Keratinocyte (primary cell): ENCODE results near the gene NCS1. TPM values are rescaled to one million over a fixed set of nuclear protein-coding genes. Genes with fewer than 3 reads are reported as not detected.

ENCODE experiments used
- DNase-seq: peaks from one replicate; pipeline ENCODE4 v3.0.0-alpha.2; 2011; ENCODE audit warnings: low read depth, missing footprints, low spot score
- FAIRE-seq: peaks from 2 replicates; lab custom pipeline; 2011; peaks lifted over from hg19 to GRCh38; lab: Jason Lieb, UNC
- H2AFZ ChIP-seq: 2 replicates; pipeline ENCODE4 v1.6.0; 2012; ENCODE audit warnings: low read length, control low read depth, inconsistent platforms; ENCODE audit not compliant: control insufficient read depth
- H3K27ac ChIP-seq: 2 replicates; pipeline ENCODE4 v1.5.1; 2011; ENCODE audit warnings: low read length; ENCODE audit not compliant: control insufficient read depth, insufficient read depth
- H3K27me3 ChIP-seq: 3 replicates; pipeline ENCODE4 v1.6.0; 2011; ENCODE audit warnings: low read length; ENCODE audit not compliant: control insufficient read depth, insufficient read depth; ENCODE audit errors: extremely low read depth
- H3K36me3 ChIP-seq, 2 experiments: 2 replicates in 1 of 2; 3 replicates in 1 of 2; pipeline ENCODE4 v1.5.1; 2011; ENCODE audit warnings: low read length in 2 of 2, mild to moderate bottlenecking in 1 of 2; ENCODE audit not compliant: control insufficient read depth in 2 of 2, insufficient read depth in 2 of 2; ENCODE audit errors: extremely low read depth in 1 of 2
- H3K4me1 ChIP-seq: 3 replicates; pipeline ENCODE4 v1.5.1; 2011; ENCODE audit warnings: low read length; ENCODE audit not compliant: control insufficient read depth, insufficient read depth; ENCODE audit errors: extremely low read depth
- H3K4me2 ChIP-seq: 3 replicates; pipeline ENCODE4 v1.6.0; 2011; ENCODE audit warnings: low read depth, low read length; ENCODE audit not compliant: control insufficient read depth, insufficient read depth; ENCODE audit errors: extremely low read depth
- H3K4me3 ChIP-seq, 3 experiments: fragments of 200-600 bp in 1 of 3; sonication (generic) in 1 of 3; 2 replicates in 2 of 3; 3 replicates in 1 of 3; pipeline ENCODE4 v1.5.1; 2011 to 2016; ENCODE audit warnings: low read length in 3 of 3, mild to moderate bottlenecking in 3 of 3, control low read depth in 2 of 3, inconsistent platforms in 1 of 3, low read depth in 1 of 3, mixed read lengths in 1 of 3, mixed run types in 1 of 3, moderate library complexity in 1 of 3; ENCODE audit not compliant: control insufficient read depth in 2 of 3, insufficient read depth in 2 of 3; ENCODE audit errors: extremely low read depth in 1 of 3
- H3K79me2 ChIP-seq: 2 replicates; pipeline ENCODE4 v1.6.0; 2012; ENCODE audit warnings: low read length; ENCODE audit not compliant: control insufficient read depth, insufficient read depth
- H3K9ac ChIP-seq: 3 replicates; pipeline ENCODE4 v1.6.0; 2011; ENCODE audit warnings: low read length; ENCODE audit not compliant: control insufficient read depth, insufficient read depth; ENCODE audit errors: extremely low read depth
- H3K9me1 ChIP-seq: 3 replicates; pipeline ENCODE4 v1.6.0; 2011; ENCODE audit warnings: low read length; ENCODE audit not compliant: control insufficient read depth, insufficient read depth; ENCODE audit errors: extremely low read depth
- H3K9me3 ChIP-seq: 2 replicates; pipeline ENCODE4 v1.5.1; 2012; ENCODE audit warnings: low read depth, low read length; ENCODE audit not compliant: control insufficient read depth
- H4K20me1 ChIP-seq: 3 replicates; pipeline ENCODE4 v1.6.0; 2011; ENCODE audit warnings: low read length; ENCODE audit not compliant: control insufficient read depth, insufficient read depth; ENCODE audit errors: extremely low read depth
- CTCF ChIP-seq, 3 experiments: IDR thresholded peaks in 1 of 3; conservative IDR thresholded peaks in 1 of 3; optimal IDR thresholded peaks in 1 of 3; 2 replicates in 2 of 3; 3 replicates in 1 of 3; pipeline versions ENCODE3 to v1.5.1; 2011; ENCODE audit warnings: low read length in 3 of 3, mild to moderate bottlenecking in 3 of 3, moderate library complexity in 2 of 3, control low read depth in 1 of 3, inconsistent platforms in 1 of 3; ENCODE audit not compliant: insufficient read depth in 2 of 3; ENCODE audit errors: extremely low read depth in 1 of 3
- EZH2 ChIP-seq: IDR thresholded peaks from one replicate; pipeline ENCODE4 v1.6.1; 2012; ENCODE audit warnings: inconsistent platforms, mild to moderate bottlenecking, low read length, moderate library complexity
- dilution Hi-C: fragments of 300-500 bp; cut with MboI; formaldehyde crosslinking; loops from one replicate; pipeline ENCODE4 v1.7.0; 2020; ENCODE audit warnings: low sequenced_read_pairs; ENCODE audit not compliant: extremely low pct_ligation_motif_present
- polyA plus RNA-seq, 5 experiments: library from polyadenylated mRNA; depleted of rRNA in 3 of 5; stranded (reverse) in 3 of 5; stranded (forward) in 1 of 5; unstranded in 1 of 5; fragments of >200 nt; gene quantifications; 1 replicate in 1 of 5; 2 replicates in 3 of 5; 3 replicates in 1 of 5; pipeline versions ENCODE4 v1.2.1 to v1.2.3, GENCODE V29; 2011 to 2012; ENCODE audit warnings: missing spikeins in 2 of 5, low read depth in 1 of 5, low replicate concordance in 1 of 5

NCS1 gene
- polyA plus RNA-seq, 1 donor (not counting 4 experiments of a cell fraction or from before 2014, with no cell fraction given): 49.1 TPM

- no peaks in the 10 kb centered on the region for H4K20me1 ChIP-seq
- H3K4me2 ChIP-seq: no peak overlapping the region
- no peak overlapping the region for H3K9ac ChIP-seq
- dilution Hi-C loops: no loop called here
- H3K27me3 ChIP-seq: no peaks in the 10 kb centered on the region
- H3K79me2 ChIP-seq: no peaks in the 10 kb centered on the region
- peaks cover 2 to 5% of the 10 kb centered on the region in 2 experiments for H3K36me3 ChIP-seq
- no peaks in the 10 kb centered on the region for H3K9me1 ChIP-seq
- H3K4me3 ChIP-seq: no peak overlapping the region
- no peak for TF ChIP-seq EZH2
- no peak for TF ChIP-seq CTCF (optimal IDR thresholded peaks at IDR 0.05 in 1 of 3, IDR thresholded peaks at IDR 0.05 in 1 of 3, conservative IDR thresholded peaks at IDR 0.05 in 1 of 3; ENCODE audit: extremely low read depth in 1 of 3, insufficient read depth in 2 of 3, low read length in 3 of 3)
- DNase-seq (no peak), FAIRE-seq (no peak)
- H2AFZ ChIP-seq: no peak overlapping the region
- H3K27ac ChIP-seq: no peak overlapping the region
- peaks cover 23% of the 10 kb centered on the region for H3K4me1 ChIP-seq
- no peaks in the 10 kb centered on the region for H3K9me3 ChIP-seq
Observed at GRCh38 chr9:130239741-130240241, 67.6 kb downstream of the NCS1 start.

DNA sequence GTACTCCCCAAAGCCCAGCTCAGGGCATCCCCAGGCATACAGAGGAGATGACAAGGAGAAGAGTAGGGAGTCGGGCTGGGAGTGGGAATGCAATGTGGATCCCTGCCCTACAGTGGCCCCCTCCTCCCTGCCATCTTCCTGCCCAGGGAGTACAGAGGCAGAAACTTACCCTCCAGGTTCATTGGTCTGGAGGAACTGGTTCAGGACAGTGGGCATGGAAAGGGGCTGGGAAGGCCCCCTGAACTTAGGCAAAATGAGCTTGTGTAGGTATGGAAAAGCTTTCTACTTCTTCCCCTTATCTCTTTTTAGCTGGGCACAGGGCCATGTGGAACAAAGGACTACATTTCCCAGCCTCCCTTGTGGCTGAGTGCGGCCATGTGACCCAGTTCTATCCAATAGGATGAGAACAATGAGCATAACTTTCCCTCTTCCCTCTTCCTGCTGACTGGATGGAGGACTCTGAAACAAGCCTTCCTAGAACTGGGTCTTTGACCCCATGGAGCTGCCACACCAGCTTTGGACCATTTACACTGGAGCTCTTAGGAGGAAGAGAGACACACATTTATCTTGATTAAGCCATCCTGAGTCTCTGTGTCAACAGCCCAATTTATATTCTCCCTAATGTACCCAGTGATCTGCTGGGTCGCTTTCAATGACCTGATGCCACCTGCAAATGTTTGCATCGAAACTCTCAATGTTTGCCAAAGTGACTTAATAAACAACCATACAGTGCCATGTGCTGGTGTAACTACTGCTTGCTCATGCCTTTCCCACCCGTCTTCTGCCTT is 68.4 kb downstream of the NCS1 start:
- no peaks in the 10 kb centered on the region for H3K79me2 ChIP-seq
- H3K27ac ChIP-seq: no peak overlapping the region
- H3K27me3 ChIP-seq: no peaks in the 10 kb centered on the region
- no peak overlapping the region for H3K4me2 ChIP-seq
- dilution Hi-C loops: no loop called here
- H3K4me1 ChIP-seq: peaks cover 23% of the 10 kb centered on the region
- TF ChIP-seq EZH2 (no peak), CTCF (optimal IDR thresholded peaks at IDR 0.05 in 1 of 3, IDR thresholded peaks at IDR 0.05 in 1 of 3, conservative IDR thresholded peaks at IDR 0.05 in 1 of 3; ENCODE audit: extremely low read depth in 1 of 3, insufficient read depth in 2 of 3, low read length in 3 of 3) (no peak)
- DNase-seq: no peak
- peak; percentile 65 for FAIRE-seq
- no peaks in the 10 kb centered on the region for H4K20me1 ChIP-seq
- H3K9me1 ChIP-seq: no peaks in the 10 kb centered on the region
- H2AFZ ChIP-seq: peak overlapping the region; percentile 49
- peaks cover 0 to under 1% of the 10 kb centered on the region in 2 experiments for H3K36me3 ChIP-seq
- no peak overlapping the region for H3K4me3 ChIP-seq
- H3K9ac ChIP-seq: no peak overlapping the region
- H3K9me3 ChIP-seq: no peaks in the 10 kb centered on the region
